Effector CD4-positive, alpha-beta T cell (primary cell): ENCODE results near the gene RIMS1. TPM values are rescaled to one million over a fixed set of nuclear protein-coding genes. Genes with fewer than 3 reads are reported as not detected.

Experiments used
- DNase-seq: peaks from one replicate; pipeline ENCODE4 v3.0.0-alpha.2; 2020
- total RNA-seq: gene quantifications from one replicate; lab custom pipeline; 2026; lab: John Stamatoyannopoulos, UW

RIMS1 gene, protein sequence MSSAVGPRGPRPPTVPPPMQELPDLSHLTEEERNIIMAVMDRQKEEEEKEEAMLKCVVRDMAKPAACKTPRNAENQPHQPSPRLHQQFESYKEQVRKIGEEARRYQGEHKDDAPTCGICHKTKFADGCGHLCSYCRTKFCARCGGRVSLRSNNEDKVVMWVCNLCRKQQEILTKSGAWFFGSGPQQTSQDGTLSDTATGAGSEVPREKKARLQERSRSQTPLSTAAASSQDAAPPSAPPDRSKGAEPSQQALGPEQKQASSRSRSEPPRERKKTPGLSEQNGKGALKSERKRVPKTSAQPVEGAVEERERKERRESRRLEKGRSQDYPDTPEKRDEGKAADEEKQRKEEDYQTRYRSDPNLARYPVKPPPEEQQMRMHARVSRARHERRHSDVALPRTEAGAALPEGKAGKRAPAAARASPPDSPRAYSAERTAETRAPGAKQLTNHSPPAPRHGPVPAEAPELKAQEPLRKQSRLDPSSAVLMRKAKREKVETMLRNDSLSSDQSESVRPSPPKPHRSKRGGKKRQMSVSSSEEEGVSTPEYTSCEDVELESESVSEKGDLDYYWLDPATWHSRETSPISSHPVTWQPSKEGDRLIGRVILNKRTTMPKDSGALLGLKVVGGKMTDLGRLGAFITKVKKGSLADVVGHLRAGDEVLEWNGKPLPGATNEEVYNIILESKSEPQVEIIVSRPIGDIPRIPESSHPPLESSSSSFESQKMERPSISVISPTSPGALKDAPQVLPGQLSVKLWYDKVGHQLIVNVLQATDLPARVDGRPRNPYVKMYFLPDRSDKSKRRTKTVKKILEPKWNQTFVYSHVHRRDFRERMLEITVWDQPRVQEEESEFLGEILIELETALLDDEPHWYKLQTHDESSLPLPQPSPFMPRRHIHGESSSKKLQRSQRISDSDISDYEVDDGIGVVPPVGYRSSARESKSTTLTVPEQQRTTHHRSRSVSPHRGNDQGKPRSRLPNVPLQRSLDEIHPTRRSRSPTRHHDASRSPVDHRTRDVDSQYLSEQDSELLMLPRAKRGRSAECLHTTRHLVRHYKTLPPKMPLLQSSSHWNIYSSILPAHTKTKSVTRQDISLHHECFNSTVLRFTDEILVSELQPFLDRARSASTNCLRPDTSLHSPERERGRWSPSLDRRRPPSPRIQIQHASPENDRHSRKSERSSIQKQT (N-terminal part only)
- total RNA-seq, result not detected

DNA sequence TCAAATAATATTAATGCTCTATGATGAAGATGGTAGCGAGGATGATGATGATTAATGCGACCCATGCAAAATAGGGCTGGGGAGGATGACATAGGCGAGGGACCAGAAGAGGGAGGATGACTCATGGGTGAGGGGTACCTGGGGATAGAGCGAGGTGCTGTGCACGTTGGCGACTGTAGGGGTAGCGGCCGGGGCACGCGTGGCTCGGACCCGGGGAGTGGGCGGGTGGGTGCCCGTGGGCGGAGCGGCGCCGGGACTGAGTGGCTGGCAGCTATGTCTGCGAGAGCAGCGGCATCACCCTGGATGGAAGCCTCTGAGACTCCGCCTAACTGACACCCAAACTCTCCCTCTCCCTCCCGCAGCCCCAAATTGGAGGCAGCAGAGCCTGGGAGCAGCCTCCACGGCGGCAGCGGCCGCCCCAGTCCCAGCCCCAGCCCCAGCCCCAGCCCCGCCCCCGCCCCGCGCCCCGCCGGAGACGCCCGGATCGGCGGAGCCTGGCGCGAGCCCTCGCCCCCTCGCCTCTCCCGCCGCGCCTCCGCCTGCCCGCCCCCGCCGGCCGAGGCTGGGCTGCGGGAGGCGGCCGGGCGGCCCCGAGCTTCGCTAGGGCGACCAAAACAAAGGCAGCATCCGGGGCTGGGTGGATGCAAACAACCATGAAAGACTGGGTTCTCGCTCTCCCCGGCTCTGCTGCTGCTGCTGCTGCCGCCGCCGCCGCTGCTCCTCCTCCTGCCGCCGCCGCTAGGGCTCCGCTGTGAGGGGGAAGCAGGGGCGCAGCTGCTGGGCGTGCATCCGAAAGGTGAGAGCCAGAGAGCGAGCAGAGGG is at the start of gene RIMS1:
Gene RIMS1 (plus strand): TSS at position 367 of the 822 bp plus-strand sequence. CDS start 474 bp downstream, outside the sequence.
- no peak for DNase-seq

DNA sequence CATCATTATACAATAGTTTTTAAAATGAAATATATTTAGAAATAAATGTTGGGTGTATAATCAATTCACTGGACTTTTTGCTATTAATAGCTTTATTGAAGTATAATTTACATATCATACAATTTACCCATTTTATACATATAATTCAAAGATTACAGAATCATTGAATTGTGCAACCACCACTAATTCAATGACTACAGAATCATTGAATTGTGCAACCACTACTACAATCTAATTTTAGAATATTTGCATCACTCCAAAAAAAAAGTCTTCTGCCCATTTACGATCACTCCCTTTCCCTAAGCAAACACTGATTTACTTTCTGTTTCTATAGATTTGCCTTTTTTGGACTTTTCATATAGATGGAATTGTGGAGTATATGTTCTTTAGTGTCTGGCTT is 35.1 kb upstream of the RIMS1 start:
- DNase-seq, result no peak

DNA sequence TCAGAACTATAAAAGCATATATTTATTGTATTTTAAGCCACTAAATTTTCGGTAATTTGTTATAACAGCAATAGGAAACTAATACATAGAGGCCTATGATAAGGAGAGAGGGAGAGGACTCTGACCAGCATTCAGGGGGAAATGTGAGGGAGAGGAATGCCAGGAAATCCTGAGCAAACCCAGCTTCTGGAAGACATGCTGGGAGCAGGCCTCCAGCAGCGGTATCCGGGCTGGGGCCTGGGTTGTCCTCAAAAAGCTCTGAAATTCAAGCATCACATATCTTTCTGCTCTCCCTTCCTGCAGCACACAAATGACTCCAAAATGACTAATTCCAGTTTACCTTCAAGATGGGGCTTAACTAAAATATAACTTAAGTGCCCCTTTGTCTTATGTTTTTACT is 33.4 kb upstream of the RIMS1 start:
- no peak for DNase-seq

DNA sequence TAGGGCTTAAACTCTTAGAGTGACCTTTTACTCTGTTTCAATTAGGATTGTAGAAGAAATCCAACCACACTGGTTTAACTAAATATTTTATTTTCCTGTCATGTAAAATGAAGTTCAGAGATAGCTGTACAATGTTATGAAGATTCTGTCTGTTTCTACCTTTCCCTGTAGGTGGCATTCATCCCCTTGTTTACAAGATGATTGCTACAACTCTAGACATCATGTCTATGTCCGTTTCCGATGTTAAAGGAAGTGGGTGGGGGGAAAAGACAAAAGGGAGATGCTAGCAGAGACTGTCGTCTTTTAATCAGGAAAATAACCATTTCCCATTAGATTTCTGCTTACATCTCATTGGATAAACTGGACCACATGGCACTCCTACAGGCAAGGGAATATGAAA is 30.9 kb upstream of the RIMS1 start:
- DNase-seq, result no peak

DNA sequence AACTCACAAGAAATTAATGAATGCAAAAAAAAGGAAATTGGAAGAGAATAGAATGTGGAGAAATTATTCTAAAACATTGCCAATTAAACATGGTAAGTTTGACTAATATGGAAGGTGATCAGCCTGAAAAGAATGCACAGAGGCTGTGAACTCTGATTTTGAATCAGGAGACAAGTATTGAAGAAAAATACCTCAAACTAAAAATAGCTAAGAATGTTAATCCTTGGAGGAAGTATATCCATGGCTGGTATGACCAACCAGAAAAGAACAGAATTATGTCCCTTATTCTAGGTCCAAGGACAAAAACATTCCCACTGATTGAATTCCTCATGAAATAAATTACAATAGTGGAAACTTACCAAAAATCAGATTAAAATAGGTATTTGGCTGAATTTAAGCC is 7.3 kb upstream of the RIMS1 start:
- DNase-seq, result no peak

DNA sequence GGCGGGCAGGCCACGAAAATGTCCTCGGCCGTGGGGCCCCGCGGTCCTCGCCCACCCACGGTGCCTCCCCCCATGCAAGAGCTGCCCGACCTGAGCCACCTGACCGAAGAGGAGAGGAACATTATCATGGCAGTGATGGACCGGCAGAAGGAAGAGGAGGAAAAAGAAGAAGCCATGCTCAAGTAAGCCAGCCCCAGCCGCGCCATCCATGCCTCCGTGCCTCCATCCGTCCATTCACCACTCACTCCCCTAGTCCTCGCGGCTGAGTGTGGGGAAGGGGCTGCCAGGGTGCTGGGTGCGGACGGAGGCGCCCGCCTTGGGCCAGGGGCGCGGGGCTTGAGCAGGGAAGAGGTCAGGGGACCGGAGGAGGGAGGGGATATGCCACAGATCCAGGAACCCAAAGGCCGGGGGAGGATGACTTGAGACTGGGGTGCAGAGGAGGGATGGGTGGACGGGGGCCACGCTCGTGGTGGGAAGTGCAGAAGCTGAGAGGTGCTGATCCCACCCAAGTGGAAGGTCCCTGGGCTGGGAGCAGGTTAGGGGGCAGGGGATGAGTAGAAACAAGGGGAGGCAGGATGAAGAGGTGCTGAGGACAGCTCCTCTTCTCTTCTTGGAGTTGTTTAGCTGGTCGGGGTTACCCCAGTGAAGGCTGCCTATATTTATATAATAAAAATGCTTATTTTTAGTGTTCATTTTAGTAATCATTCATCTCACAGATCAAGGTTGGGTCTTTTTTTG is 825 bp downstream of the RIMS1 start:
- no peak for DNase-seq

DNA sequence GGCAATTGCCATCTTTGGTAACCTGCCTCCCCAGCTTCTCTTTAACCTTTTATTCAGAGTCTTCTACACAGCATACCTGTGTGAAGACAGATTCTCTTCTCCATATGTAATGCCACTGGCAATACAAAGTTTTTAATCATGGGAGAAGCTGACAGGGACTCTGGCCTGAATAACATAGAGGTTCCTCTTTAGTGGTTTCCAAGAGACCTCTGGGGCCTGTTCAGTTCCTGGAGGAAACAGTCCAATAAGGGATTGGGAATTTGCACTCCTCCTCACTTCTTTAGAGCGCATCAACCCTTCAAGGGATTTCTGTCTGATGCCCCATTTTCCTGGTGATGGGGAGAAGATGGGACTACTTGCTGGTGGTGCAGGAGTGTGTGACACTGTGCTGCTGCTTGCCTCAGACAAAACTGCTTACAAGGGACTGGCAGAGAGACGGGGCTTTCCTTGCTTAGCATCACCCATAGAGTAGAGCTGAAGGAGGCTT is 1.4 kb downstream of the RIMS1 start:
- DNase-seq, result no peak

DNA sequence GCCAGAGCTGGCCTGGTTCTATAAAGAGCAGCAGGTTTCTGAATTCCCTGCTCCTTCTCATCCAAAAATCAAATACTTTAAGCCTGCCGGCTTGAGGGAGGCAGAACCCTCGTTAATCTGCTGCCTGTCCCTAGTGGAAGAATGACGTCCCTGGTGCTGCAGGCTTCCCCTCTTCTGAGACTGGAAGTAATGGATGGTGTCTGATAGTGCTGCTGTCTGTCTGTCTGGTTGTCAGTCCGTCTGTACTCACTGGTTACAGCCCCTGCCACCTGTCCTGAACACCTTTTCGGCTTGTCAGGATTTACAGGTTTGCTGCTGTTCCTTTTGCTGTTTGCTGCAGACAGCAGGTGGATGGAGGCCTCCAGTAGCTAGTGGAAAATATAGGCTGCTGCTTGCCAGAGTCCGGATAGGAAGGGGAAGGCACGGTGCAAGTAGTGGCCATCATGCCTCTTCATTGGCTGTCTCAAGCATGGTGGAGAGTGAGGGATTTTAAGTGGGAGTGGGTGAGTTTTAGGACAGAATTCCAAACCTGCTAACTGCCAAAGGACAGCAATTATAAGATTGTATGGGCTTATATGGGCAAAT is 2.5 kb downstream of the RIMS1 start:
- DNase-seq, result no peak

DNA sequence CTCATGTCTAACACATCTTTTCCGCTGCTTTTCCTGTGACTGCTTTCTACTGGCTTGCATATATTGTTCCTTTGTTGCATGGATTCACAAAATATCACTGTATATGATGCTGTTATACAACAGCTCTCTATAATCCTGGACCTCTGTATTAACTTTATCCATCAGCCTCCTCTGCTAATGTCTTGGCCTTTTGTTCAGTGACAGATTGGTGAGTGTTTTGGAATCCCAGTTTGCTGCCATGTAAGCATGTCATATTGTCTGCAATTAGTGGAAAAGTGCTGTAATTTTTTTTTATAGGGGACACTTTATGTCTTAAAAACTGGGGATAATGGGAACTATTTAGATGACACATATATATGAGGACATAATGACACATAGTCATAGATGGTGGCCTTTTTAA is 3.0 kb downstream of the RIMS1 start:
- DNase-seq, result no peak

DNA sequence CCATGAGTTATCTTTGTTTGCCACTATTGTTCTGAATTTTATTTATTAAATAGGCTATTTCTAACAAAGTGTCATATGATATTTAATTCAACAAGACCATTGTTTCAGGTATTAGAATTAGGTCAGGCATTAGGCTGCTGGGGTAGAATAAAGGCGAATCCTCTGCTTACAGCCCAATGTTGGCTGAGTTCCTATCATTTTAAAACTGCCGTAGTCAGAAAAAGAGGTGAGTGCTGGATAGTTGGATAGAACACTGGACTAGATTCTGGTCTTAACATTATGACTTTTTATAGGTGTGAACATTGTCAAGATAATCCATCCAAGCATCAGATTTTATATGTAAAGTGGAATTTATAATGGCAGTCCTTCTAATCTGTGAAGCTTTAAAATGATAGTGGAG is 6.3 kb downstream of the RIMS1 start:
- no peak for DNase-seq

DNA sequence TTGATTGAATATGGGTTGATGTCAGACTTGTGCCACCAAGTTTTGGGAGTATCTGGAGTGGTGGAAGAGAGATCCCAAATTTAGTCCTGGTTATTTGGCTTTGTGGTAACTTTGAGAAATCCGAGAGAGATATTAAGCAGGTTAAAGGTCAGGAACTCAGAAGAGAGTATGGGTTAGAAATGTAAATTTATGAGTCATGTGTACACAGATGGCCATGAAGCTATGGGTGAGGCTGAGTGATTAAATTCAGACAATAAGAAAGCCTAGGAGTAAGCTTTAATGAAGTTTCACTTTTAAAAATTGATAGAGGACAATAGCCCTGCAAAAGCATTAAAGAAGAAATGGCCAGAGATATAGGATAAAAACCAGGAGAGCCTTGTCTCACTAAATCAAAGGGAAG is 14.3 kb downstream of the RIMS1 start:
- no peak for DNase-seq

DNA sequence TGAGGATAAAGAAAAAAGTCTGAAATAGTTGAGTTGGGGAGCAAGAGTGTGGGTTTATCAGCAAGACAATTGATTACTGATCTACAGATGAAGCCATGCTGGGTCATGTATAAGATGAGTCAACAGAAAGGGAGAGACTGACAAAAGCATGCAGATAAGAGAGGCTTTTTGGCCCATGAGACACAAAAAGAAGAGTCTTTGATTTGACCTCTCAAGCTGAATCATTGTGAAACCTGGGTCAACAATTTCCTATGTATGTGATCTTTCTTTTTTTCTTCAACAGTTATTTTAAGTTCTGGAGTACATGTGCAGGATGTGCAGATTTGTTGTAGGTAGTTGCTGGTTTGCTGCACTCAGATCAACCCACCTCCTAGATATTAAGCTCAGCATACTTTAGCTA is 15.9 kb downstream of the RIMS1 start:
- no peak for DNase-seq

DNA sequence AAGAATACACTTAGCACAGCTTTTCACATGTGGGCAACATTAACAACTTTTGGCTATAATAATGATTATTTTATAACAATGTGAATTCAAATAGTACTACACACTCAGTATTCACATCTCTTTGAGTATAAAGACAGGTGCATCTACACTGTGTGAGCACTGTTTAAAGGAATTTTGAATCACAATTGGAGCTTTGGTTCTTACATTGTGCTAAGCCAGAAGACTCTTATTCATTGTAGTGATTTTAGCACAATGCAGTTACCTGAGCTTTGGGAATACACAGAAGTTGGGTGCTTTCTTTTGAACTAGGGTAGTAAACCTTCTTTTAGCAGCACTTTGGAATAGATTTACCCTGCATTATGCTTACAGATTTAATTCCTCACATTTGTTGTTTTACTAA is 20.5 kb downstream of the RIMS1 start:
- DNase-seq, result no peak

DNA sequence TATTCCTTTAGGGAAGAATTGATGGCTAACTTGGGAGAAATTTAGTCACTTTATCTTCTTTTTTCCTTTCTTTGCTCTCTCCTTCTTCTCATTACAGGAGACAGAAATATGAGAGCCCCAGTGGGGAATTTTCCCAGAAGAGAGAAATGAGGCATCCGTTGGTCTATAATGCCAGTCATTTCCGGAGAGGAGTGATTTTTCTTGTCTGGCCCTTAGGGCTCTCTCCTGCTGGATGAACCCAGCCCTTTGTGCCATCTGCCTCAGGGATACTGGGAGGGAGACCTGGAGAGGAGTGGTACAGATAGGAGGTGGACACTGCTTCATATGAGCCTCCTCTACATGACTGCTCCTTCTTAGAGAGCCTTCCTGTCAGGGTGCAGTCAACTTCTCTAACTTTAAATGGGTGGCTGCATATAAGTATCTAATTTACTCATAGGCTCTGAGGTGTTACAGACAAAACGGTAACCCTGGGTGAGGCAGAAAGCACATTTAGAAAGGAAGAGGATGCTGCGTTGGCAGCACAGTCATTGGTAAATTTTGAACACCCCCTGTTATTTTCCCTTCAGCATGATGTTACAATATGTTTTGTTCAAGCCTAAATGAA is 21.9 kb downstream of the RIMS1 start:
- no peak for DNase-seq

DNA sequence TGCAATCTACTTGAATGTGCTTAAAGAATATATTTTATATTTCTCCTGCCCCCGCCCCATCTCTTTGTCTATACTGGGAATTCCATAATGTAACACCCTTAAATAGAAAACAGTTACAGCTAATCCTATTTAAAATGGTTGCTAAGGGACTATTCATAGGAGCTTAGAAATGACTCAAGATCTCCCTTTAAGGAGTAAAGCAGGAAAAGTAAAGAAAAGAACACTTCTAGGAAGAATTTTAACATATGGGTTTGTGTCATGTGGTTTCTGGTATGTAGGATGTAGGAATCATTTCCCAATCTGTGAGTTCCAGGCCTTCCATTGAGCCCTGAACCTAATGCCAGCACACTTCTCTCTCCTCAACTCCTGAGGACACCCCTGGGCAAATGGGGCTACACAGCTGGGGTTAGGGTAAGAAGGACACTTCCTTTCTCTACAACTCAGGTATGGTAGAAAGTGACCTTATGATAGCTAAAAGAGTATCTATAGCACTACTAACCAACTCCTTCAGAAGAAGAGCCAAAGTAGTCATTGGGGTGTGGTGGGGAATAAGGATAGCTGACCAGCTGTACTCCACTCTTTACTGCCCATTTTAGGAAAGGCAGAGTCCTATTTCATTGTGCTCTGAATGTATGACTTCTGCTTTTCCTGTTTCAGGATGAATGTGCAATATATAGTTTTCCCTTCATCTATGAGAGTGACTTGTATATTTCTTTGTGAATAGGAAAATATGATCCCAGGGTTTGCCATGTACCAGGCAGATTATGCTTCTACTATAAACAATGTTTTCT is 27.3 kb downstream of the RIMS1 start:
- DNase-seq, result no peak

DNA sequence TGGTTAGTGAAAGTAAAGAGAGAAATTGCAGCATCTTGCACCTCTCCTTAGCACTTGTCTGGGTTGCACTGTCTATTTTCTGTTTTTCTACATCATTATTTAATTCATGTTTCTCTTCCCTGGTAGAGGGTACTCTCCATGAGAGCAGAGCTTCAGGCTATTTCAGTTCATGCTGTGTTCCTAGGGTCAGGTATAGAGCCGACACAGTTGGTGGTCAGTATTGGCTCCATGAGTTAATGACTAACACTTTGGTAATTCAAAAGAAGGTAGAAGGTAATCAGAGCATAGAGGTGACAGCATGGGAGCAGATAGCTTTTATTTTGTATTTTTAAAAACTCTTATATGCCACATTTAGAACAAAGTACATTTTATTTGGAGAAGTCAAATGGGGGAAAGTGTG is 42.7 kb downstream of the RIMS1 start:
- no peak for DNase-seq

DNA sequence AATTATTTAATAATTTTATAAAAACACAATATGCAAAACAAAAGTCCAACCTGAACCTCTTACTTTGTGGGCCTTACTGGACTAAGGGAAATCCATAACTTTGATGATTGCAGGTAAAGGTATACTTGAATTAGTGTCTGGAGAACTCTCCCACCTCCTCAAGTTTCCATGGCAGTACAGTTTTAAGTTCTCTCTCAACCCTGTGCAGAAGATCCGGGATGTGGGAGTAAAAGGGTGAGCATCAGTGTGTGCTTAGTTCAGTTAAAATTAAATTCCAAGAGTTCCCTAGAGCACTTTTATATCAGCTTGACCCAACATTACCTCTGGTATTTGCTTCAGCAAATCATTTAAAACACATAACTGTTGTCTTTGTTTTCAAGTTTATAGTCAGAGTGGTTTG is 47.5 kb downstream of the RIMS1 start:
- no peak for DNase-seq

DNA sequence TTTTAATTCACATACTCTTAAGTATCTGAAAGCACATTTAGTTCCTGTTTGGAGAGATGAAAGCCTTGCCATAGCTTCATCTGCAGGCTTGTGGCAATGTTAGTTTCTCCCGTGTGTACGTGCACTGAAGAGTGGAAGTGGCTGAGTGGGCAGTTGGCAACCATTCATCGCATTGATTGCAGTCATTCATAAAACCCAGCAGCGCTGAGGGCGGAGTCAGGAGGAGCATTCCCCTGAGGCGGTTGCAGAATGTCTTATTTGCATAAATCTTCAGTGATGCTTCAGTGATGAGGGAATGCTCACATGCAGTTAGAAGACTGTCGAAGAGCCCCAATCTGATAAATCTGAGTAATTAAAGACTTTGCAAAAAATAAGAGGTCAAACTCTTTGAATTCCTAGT is 79.1 kb downstream of the RIMS1 start:
- no peak for DNase-seq

DNA sequence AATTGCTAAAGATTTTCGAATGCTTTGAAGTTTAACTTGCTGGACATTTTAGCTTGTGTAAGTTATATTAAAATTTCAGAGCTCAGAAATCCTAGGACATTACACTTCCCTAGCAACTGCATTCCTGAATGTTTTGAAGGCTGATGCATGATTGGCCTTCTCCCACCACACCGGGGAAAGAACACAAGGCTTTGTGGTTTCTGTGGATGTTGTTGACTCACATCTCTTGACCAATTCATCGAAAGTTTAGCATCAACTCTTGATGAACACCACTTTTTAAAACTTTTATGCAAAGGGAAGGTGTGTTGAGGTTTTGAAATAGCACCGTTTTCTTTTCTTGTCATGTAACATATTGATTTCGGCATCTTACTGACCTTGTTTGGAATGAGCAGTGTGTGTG is 81.1 kb downstream of the RIMS1 start:
- DNase-seq, result no peak

DNA sequence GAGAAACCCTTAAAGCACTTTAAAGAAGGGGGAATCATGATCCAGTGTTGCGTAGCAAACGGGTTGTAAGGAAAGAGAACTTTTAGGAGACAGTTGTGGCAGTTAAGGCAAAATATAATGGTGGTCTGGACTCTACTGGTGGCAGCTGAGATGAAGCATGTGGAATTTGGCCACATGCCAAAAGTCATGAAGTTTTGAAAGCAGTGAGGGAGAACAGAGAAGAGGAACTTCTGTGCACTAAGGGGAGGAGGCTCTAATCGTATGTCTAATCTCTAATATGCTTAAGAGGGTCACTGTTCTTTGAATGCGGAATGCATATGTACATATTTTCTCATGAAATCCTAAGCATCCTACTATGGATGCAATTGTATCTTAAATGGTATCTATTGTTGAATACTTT is 91.5 kb downstream of the RIMS1 start:
- DNase-seq, result no peak
